HepG2 (cell line): ENCODE results near the gene CLN6. TPM values are rescaled to one million over a fixed set of nuclear protein-coding genes. Genes with fewer than 3 reads are reported as not detected.

Experiments used
- ATAC-seq: fragments of 200-7000 bp; cut with Tn5 transposase; 3 replicates; pipeline ENCODE4 v1.9.1; 2020; ENCODE audit warnings: mild to moderate bottlenecking, moderate library complexity
- BruUV-seq: library from RNA; stranded (reverse); fragments of 400-500 nt; replicated peaks from 2 replicates; lab custom pipeline; 2021; lab: Mats Ljungman, UMichigan
- CTCF ChIA-PET: fragments of 300-600 bp; formaldehyde crosslinking; extraction: SDS; loops from one replicate; lab custom pipeline; 2021; ENCODE audit warnings: low total read pairs, inconsistent platforms, low intra/inter-chr PET ratio; lab: Yijun Ruan, JAX
- POLR2A ChIA-PET: fragments of 350-600 bp; sonication (Branson Sonifier 250); formaldehyde crosslinking; loops from one replicate; lab custom pipeline; 2020; ENCODE audit warnings: antibody characterized with exemption, inconsistent platforms; lab: Yijun Ruan, JAX
- DNase-seq: peaks from one replicate; pipeline ENCODE4 v3.0.0-alpha.2; 2015; ENCODE audit warnings: low spot score
- FAIRE-seq: peaks from 3 replicates; lab custom pipeline; 2011; peaks lifted over from hg19 to GRCh38; lab: Jason Lieb, UNC
- H2AFZ ChIP-seq: one replicate; pipeline ENCODE4 v1.6.1; 2011; ENCODE audit warnings: low read length, inconsistent platforms
- H3K27ac ChIP-seq: fragments of 300-600 bp; 3 replicates; pipeline ENCODE4 v1.8.0; 2011; ENCODE audit warnings: mixed run types, mild to moderate bottlenecking, mixed read lengths, low read length, inconsistent platforms; ENCODE audit not compliant: insufficient read depth; ENCODE audit errors: extremely low read length
- H3K27me3 ChIP-seq, 2 experiments: fragments of 200-600 bp in 1 of 2; 2 replicates in 1 of 2; 3 replicates in 1 of 2; pipeline versions ENCODE4 v1.6.0 to v1.8.0; 2011; ENCODE audit warnings: low read length in 2 of 2, mild to moderate bottlenecking in 2 of 2, moderate library complexity in 2 of 2, inconsistent platforms in 1 of 2; ENCODE audit not compliant: insufficient read depth in 2 of 2, control insufficient read depth in 1 of 2
- H3K36me3 ChIP-seq, 2 experiments: fragments of 200-600 bp in 1 of 2; replicated peaks in 1 of 2; 2 replicates in 1 of 2; 3 replicates in 1 of 2; pipeline versions ENCODE4 v1.5.1 to v1.8.0; 2011; ENCODE audit warnings: low read length in 2 of 2, inconsistent platforms in 1 of 2; ENCODE audit not compliant: insufficient read depth in 2 of 2, control insufficient read depth in 1 of 2
- H3K4me1 ChIP-seq: 2 replicates; pipeline ENCODE4 v1.5.1; 2012; ENCODE audit warnings: low read length, inconsistent platforms; ENCODE audit not compliant: insufficient read depth
- H3K4me2 ChIP-seq: 2 replicates; pipeline ENCODE4 v1.6.0; 2011; ENCODE audit warnings: low read depth, low read length, inconsistent platforms
- H3K4me3 ChIP-seq, 3 experiments: fragments of 200-600 bp in 1 of 3; sonication (generic), shearing (Covaris generic) in 1 of 3; replicated peaks in 1 of 3; 2 replicates each; pipeline ENCODE4 v1.5.1; 2011 to 2016; ENCODE audit warnings: low read length in 3 of 3, inconsistent platforms in 2 of 3, low read depth in 2 of 3, mild to moderate bottlenecking in 2 of 3, control low read depth in 1 of 3, mixed read lengths in 1 of 3; ENCODE audit not compliant: insufficient read depth in 1 of 3
- H3K79me2 ChIP-seq: one replicate; pipeline ENCODE4 v1.6.1; 2011; ENCODE audit warnings: low read length, inconsistent platforms; ENCODE audit not compliant: insufficient read depth
- H3K9ac ChIP-seq: 2 replicates; pipeline ENCODE4 v1.6.0; 2011; ENCODE audit warnings: mild to moderate bottlenecking, low read depth, low read length, inconsistent platforms; ENCODE audit not compliant: insufficient read depth
- H3K9me3 ChIP-seq: 2 replicates; pipeline ENCODE4 v1.5.1; 2012; ENCODE audit warnings: mild to moderate bottlenecking, low read length
- H4K20me1 ChIP-seq: 2 replicates; pipeline ENCODE4 v1.6.0; 2011; ENCODE audit warnings: inconsistent platforms, mild to moderate bottlenecking, low read length, moderate library complexity; ENCODE audit not compliant: insufficient read depth
- EP300 ChIP-seq, 3 experiments: sonication (generic) in 1 of 3; formaldehyde crosslinking in 1 of 3; IDR thresholded peaks; 2 replicates each; pipeline versions ENCODE4 v1.5.1 to v1.6.1; 2011 to 2020; ENCODE audit warnings: low read depth in 2 of 3, low read length in 2 of 3, borderline replicate concordance in 1 of 3, improper control_type of control experiment in 1 of 3, mild to moderate bottlenecking in 1 of 3, missing genetic modification reagents in 1 of 3, moderate library complexity in 1 of 3
- KIAA2018 ChIP-seq: sonication (generic); formaldehyde crosslinking; IDR thresholded peaks from 2 replicates; pipeline ENCODE4 v1.5.0; 2020; ENCODE audit warnings: mild to moderate bottlenecking, missing genetic modification reagents, borderline replicate concordance
- NFKB2 ChIP-seq: sonication (generic); formaldehyde crosslinking; IDR thresholded peaks from 2 replicates; pipeline ENCODE4 v1.4.0; 2020; ENCODE audit warnings: missing genetic modification reagents, borderline replicate concordance
- ZNF329 ChIP-seq: sonication (generic); formaldehyde crosslinking; IDR thresholded peaks from 2 replicates; pipeline ENCODE4 v1.9.0; 2021; ENCODE audit warnings: low read depth, mild to moderate bottlenecking, missing genetic modification reagents
- ZNF362 ChIP-seq: sonication (generic); formaldehyde crosslinking; IDR thresholded peaks from 2 replicates; pipeline ENCODE4 v1.4.0; 2020; ENCODE audit warnings: missing genetic modification reagents, mild to moderate bottlenecking, borderline replicate concordance
- ZNF839 ChIP-seq: sonication (generic); formaldehyde crosslinking; IDR thresholded peaks from 2 replicates; pipeline ENCODE4 v1.4.0; 2020; ENCODE audit warnings: missing genetic modification reagents, mild to moderate bottlenecking, borderline replicate concordance
- WGBS: methylation state at CpG from one replicate; pipeline ENCODE4 v1.1.6; 2017; ENCODE audit warnings: low lambda C conversion rate; 5-methylcytosine and 5-hydroxymethylcytosine counted together
- in situ Hi-C: cut with HindIII; loops from 2 replicates; pipeline ENCODE4 v1.10.0; 2017; ENCODE audit warnings: low pct_unique_long_range_greater_than_20kb; ENCODE audit not compliant: extremely low pct_ligation_motif_present
- intact Hi-C: fragments of 100-400 bp; cut with micrococcal nuclease; formaldehyde crosslinking; loops from one replicate; pipeline ENCODE4 v1.10.0; 2022; ENCODE audit not compliant: unreplicated experiment
- polyA plus RNA-seq, 8 experiments: library from polyadenylated mRNA; depleted of rRNA in 3 of 8; stranded (reverse) in 7 of 8; unstranded in 1 of 8; fragments of >200 nt; fragmentation: Illumina TruSeq in 4 of 8; extraction: Trizol in 4 of 8; gene quantifications; 2 replicates each; pipeline versions ENCODE4 v1.2.1 to v1.2.3, GENCODE V29; 2011 to 2016; ENCODE audit warnings: low read depth in 4 of 8, missing spikeins in 1 of 8, mixed read lengths in 1 of 8; ENCODE audit not compliant: insufficient read depth in 1 of 8
- total RNA-seq, 5 experiments: library from RNA; depleted of rRNA; stranded (reverse); fragments of >200 nt; fragmentation: Illumina TruSeq; extraction: Trizol; gene quantifications; 2 replicates each; pipeline ENCODE4 v1.2.3, GENCODE V29; 2016; ENCODE audit warnings: low read depth in 1 of 5
- TF ChIP-seq, protein P1 (sequence below): sonication (generic); formaldehyde crosslinking; IDR thresholded peaks from 2 replicates; pipeline ENCODE4 v1.9.0; 2021; ENCODE audit warnings: missing genetic modification reagents, borderline replicate concordance

The CLN6 gene
- total and polyA plus RNA-seq, 2 of the 13 experiments (the other 11 are each of a cell fraction or from before 2014, with no cell fraction given) = 24.9 to 27.1 TPM

DNA sequence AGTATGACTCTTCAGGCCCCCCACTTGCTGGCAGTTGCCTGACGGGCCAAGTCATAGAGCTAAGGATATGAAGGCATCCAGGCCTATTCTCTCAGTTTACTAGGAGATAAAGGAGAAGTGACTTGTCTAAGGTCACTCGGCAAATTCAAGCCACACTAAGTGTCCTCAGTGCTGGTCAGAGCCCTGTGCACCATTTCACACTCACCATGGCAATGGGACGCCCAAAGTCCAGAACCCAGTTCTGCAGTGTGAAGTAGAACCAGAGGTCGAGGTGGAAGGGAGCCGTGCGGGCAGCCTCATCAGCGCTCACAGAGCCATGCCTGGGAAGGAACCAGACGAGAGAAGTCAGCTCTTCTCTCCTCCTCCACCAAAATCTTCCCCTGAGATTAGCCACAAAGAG is 11.2 kb downstream of the CLN6 start:
- H4K20me1 ChIP-seq = no peaks in the 10 kb centered on the region
- H3K9me3 ChIP-seq = no peaks in the 10 kb centered on the region
- 95% methylated on average over 8 of the region's 8 CpGs for WGBS
- DNase-seq (no peak), ATAC-seq (no peak), FAIRE-seq (no peak)
- H3K4me2 ChIP-seq = no peak overlapping the region
- CTCF ChIA-PET = no interaction called here
- no peak overlapping the region for H3K4me3 ChIP-seq
- no peak overlapping the region for H3K9ac ChIP-seq
- POLR2A ChIA-PET = no interaction called here
- intact Hi-C loops (no loop called here), in situ Hi-C loops (no loop called here)
- no peak for TF ChIP-seq ZNF362 (CRISPR knock-in tag)
- TF ChIP-seq NFKB2 (CRISPR knock-in tag) = no peak
- TF ChIP-seq KIAA2018 (CRISPR knock-in tag) = no peak
- TF ChIP-seq, protein P1, sequence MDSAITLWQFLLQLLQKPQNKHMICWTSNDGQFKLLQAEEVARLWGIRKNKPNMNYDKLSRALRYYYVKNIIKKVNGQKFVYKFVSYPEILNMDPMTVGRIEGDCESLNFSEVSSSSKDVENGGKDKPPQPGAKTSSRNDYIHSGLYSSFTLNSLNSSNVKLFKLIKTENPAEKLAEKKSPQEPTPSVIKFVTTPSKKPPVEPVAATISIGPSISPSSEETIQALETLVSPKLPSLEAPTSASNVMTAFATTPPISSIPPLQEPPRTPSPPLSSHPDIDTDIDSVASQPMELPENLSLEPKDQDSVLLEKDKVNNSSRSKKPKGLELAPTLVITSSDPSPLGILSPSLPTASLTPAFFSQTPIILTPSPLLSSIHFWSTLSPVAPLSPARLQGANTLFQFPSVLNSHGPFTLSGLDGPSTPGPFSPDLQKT (CRISPR knock-in tag) = no peak
- TF ChIP-seq EP300 (IDR thresholded peaks at IDR 0.05; ENCODE audit: low read depth in 2 of 2, low read length in 2 of 2) = no peak
- TF ChIP-seq EP300 (CRISPR knock-in tag; IDR thresholded peaks at IDR 0.05; ENCODE audit: borderline replicate concordance) = no peak
- TF ChIP-seq ZNF329 = no peak
- no peak for TF ChIP-seq ZNF839 (CRISPR knock-in tag)
- H3K36me3 ChIP-seq = peaks cover 8 to 29% of the 10 kb centered on the region in 2 experiments; a peak in 4 of 5 replicates
- no TSS peak for BruUV-seq
- peaks cover 25% of the 10 kb centered on the region for H3K79me2 ChIP-seq
- no peak overlapping the region for H3K27ac ChIP-seq
- H3K27me3 ChIP-seq = no peaks in the 10 kb centered on the region
- H3K4me1 ChIP-seq = peaks cover 1% of the 10 kb centered on the region; the same call in 1 of the 2 replicates
- no peak overlapping the region for H2AFZ ChIP-seq
